Amygdala (tissue), 56 donors: ENCODE data around the gene POU4F3.

Experiments used
- DNase-seq, 56 donors: peaks; one replicate each; lab custom pipeline; 2025; lab: John Stamatoyannopoulos, UW

POU4F3 gene

GRCh38 chr5:146337928-146338327, 711 bp upstream of the POU4F3 start:
- no peak for DNase-seq

GRCh38 chr5:146339715-146340259, 1.1 kb downstream of the POU4F3 start:
- no peak for DNase-seq

GRCh38 chr5:146340260-146341081, 1.8 kb downstream of the POU4F3 start:
- peak in 10 of 56 donors; percentile 2 to 49 (median 5) for DNase-seq

- no peak for DNase-seq
Observed at GRCh38 chr5:146341854-146342253, 3.2 kb downstream of the POU4F3 start.

- no peak for DNase-seq
Observed at GRCh38 chr5:146342519-146342881, 3.9 kb downstream of the POU4F3 start.

GRCh38 chr5:146342882-146343865, 4.5 kb downstream of the POU4F3 start:
- no peak for DNase-seq

GRCh38 chr5:146344155-146345118, 5.8 kb downstream of the POU4F3 start:
- no peak for DNase-seq

GRCh38 chr5:146345240-146345577, 6.6 kb downstream of the POU4F3 start:
- DNase-seq = no peak

- no peak for DNase-seq
Observed at GRCh38 chr5:146345578-146346366, 7.1 kb downstream of the POU4F3 start.

GRCh38 chr5:146357126-146357525, 18.5 kb downstream of the POU4F3 start:
- DNase-seq = no peak

- DNase-seq = no peak
Observed at GRCh38 chr5:146359836-146360235, 21.2 kb downstream of the POU4F3 start.

GRCh38 chr5:146363161-146363874, 24.7 kb downstream of the POU4F3 start:
- DNase-seq = no peak

GRCh38 chr5:146365618-146366017, 27.0 kb downstream of the POU4F3 start:
- DNase-seq = no peak

- no peak for DNase-seq
Observed at GRCh38 chr5:146366904-146367303, 28.3 kb downstream of the POU4F3 start.

GRCh38 chr5:146368137-146368536, 29.5 kb downstream of the POU4F3 start:
- DNase-seq = no peak

GRCh38 chr5:146369691-146370090, 31.1 kb downstream of the POU4F3 start:
- DNase-seq = no peak

GRCh38 chr5:146376821-146377220, 38.2 kb downstream of the POU4F3 start:
- DNase-seq = no peak

GRCh38 chr5:146378986-146379385, 40.3 kb downstream of the POU4F3 start:
- DNase-seq = no peak

- no peak for DNase-seq
Observed at GRCh38 chr5:146380714-146381113, 42.1 kb downstream of the POU4F3 start.
